GM12873 (cell line): ENCODE results near the gene RRAS.

Source experiments
- CTCF ChIP-seq: IDR thresholded peaks from 2 replicates; pipeline ENCODE4 v1.5.1; 2012; ENCODE audit warnings: low read depth, mild to moderate bottlenecking, moderate library complexity, low read length, control low read depth; ENCODE audit not compliant: insufficient read depth; ENCODE audit errors: missing control alignments

The RRAS gene

GRCh38 chr19:49640113-49640898, at the start of gene RRAS:
TSS of gene RRAS (minus strand) at chr19:49640143. CDS start at chr19:49640098, 45 bp downstream.
- TF ChIP-seq CTCF, result no peak

- peak; percentile 26 for TF ChIP-seq CTCF
Measured at GRCh38 chr19:49689133-49690078, 49.5 kb upstream of the RRAS start, which contains the start of gene ADM5. TSS of gene ADM5 (plus strand) at chr19:49689594. CDS start at chr19:49689838, 244 bp downstream.

GRCh38 chr19:49688531-49689132, 48.7 kb upstream of the RRAS start:
- no peak for TF ChIP-seq CTCF

GRCh38 chr19:49687566-49688316, 47.8 kb upstream of the RRAS start:
- no peak for TF ChIP-seq CTCF

GRCh38 chr19:49687150-49687549, 47.2 kb upstream of the RRAS start:
- no peak for TF ChIP-seq CTCF

- no peak for TF ChIP-seq CTCF
Measured at GRCh38 chr19:49686503-49687088, 46.7 kb upstream of the RRAS start.
